Measurements from ENCODE around the gene MAGEA12.
"Not testable (repeated sequence)": the region's sequence is repeated elsewhere in the genome, so short reads cannot be mapped to it uniquely, and the experiment has no call there.

The MAGEA12 gene

GRCh38 chrX:152733261-152733975 is at the start of gene MAGEA12, which contains the start of gene CSAG1:
Gene MAGEA12, plus strand, starts transcription at chrX:152733757. Its CDS starts 2,405 bp downstream, at chrX:152736162.
Gene CSAG1, minus strand, starts transcription at chrX:152733721. Its CDS starts 1,261 bp downstream, at chrX:152732460.
- no peak within 1 kb of the TSS for H3K9ac ChIP-seq (ENCODE audit: low read length in 2 of 2)
- H3K4me1 ChIP-seq (ENCODE audit: control insufficient read depth, insufficient read depth, low read length), result no peaks in the 10 kb centered on the region
- no peak within 1 kb of the TSS for H3K4me3 ChIP-seq (ENCODE audit: low read length in 2 of 2)
- H3K36me3 ChIP-seq (ENCODE audit: control insufficient read depth in 2 of 2, insufficient read depth in 2 of 2, low read length in 2 of 2), result no peaks in the 10 kb centered on the region
- H3K27ac ChIP-seq (ENCODE audit: low read length), result no peak within 1 kb of the TSS
- no peaks in the 10 kb centered on the region for H3K9me3 ChIP-seq (ENCODE audit: control insufficient read depth in 2 of 2, low read length in 2 of 2)
- H3K27me3 ChIP-seq (ENCODE audit: control insufficient read depth in 1 of 2, insufficient read depth in 2 of 2, low read length in 2 of 2), result peaks cover 0 to 2% of the 10 kb centered on the region in 2 donors

GRCh38 chrX:152697952-152698931 is 35.3 kb upstream of the MAGEA12 start, which contains the start of gene MAGEA3:
Gene MAGEA3, plus strand, starts transcription at chrX:152698794. Its CDS starts 2,039 bp downstream, at chrX:152700833.
- H3K9me3 ChIP-seq (ENCODE audit: control insufficient read depth in 2 of 2, low read length in 2 of 2); H3K9ac ChIP-seq (ENCODE audit: low read length in 2 of 2); H3K4me3 ChIP-seq (ENCODE audit: low read length in 2 of 2); H3K36me3 ChIP-seq (ENCODE audit: control insufficient read depth in 2 of 2, insufficient read depth in 2 of 2, low read length in 2 of 2); H3K27me3 ChIP-seq (ENCODE audit: control insufficient read depth in 1 of 2, insufficient read depth in 2 of 2, low read length in 2 of 2); H3K27ac ChIP-seq (ENCODE audit: low read length); H3K4me1 ChIP-seq (ENCODE audit: control insufficient read depth, insufficient read depth, low read length): not testable (repeated sequence)

DNA sequence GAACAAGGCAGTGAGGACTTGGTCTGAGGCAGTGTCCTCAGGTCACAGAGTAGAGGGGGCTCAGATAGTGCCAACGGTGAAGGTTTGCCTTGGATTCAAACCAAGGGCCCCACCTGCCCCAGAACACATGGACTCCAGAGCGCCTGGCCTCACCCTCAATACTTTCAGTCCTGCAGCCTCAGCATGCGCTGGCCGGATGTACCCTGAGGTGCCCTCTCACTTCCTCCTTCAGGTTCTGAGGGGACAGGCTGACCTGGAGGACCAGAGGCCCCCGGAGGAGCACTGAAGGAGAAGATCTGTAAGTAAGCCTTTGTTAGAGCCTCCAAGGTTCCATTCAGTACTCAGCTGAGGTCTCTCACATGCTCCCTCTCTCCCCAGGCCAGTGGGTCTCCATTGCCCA is 33.2 kb upstream of the MAGEA12 start:
- not testable (repeated sequence) for H3K4me3 ChIP-seq (ENCODE audit: low read length in 2 of 2); H3K27ac ChIP-seq (ENCODE audit: low read length); H3K9ac ChIP-seq (ENCODE audit: low read length in 2 of 2); H3K9me3 ChIP-seq (ENCODE audit: control insufficient read depth in 2 of 2, low read length in 2 of 2); H3K27me3 ChIP-seq (ENCODE audit: control insufficient read depth in 1 of 2, insufficient read depth in 2 of 2, low read length in 2 of 2); H3K36me3 ChIP-seq (ENCODE audit: control insufficient read depth in 2 of 2, insufficient read depth in 2 of 2, low read length in 2 of 2); H3K4me1 ChIP-seq (ENCODE audit: control insufficient read depth, insufficient read depth, low read length)

DNA sequence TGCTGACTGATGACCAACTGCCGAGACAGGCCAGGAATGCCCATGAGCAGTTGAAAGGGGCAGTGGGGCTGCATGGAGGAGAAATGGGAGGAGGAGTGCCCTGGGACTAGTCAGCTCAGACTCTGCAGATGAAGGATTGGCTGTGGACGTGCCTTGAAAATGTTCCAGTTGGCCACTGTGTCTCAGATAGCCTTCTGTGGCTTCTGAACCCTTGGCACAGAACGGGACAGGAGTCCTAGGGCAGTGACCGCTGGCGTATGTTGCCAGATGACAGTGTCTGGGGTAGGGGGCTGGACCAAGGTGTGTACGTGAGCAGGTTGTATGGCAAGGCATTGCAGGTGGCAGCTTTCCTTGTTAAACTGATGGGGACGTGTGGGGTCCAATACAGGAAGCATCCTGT is 27.1 kb upstream of the MAGEA12 start:
- not testable (repeated sequence) for H3K27ac ChIP-seq (ENCODE audit: low read length)

GRCh38 chrX:152709173-152709572 is 24.4 kb upstream of the MAGEA12 start, which contains the start of gene CSAG2:
Gene CSAG2, minus strand, starts transcription at chrX:152709273. Its CDS starts 161 bp downstream, at chrX:152709112.
- not testable (repeated sequence) for H3K4me1 ChIP-seq (ENCODE audit: control insufficient read depth, insufficient read depth, low read length); H3K27ac ChIP-seq (ENCODE audit: low read length); H3K9me3 ChIP-seq (ENCODE audit: control insufficient read depth in 2 of 2, low read length in 2 of 2); H3K27me3 ChIP-seq (ENCODE audit: control insufficient read depth in 1 of 2, insufficient read depth in 2 of 2, low read length in 2 of 2); H3K9ac ChIP-seq (ENCODE audit: low read length in 2 of 2); H3K36me3 ChIP-seq (ENCODE audit: control insufficient read depth in 2 of 2, insufficient read depth in 2 of 2, low read length in 2 of 2); H3K4me3 ChIP-seq (ENCODE audit: low read length in 2 of 2)

More for the DNA sequence above, 27.1 kb upstream of the MAGEA12 start:
- H3K4me3 ChIP-seq (ENCODE audit: low read length in 2 of 2); H3K9ac ChIP-seq (ENCODE audit: low read length in 2 of 2); H3K27me3 ChIP-seq (ENCODE audit: control insufficient read depth in 1 of 2, insufficient read depth in 2 of 2, low read length in 2 of 2); H3K36me3 ChIP-seq (ENCODE audit: control insufficient read depth in 2 of 2, insufficient read depth in 2 of 2, low read length in 2 of 2); H3K9me3 ChIP-seq (ENCODE audit: control insufficient read depth in 2 of 2, low read length in 2 of 2); H3K4me1 ChIP-seq (ENCODE audit: control insufficient read depth, insufficient read depth, low read length): not testable (repeated sequence)

- not testable (repeated sequence) for H3K27ac ChIP-seq (ENCODE audit: low read length); H3K27me3 ChIP-seq (ENCODE audit: control insufficient read depth in 1 of 2, insufficient read depth in 2 of 2, low read length in 2 of 2); H3K4me3 ChIP-seq (ENCODE audit: low read length in 2 of 2); H3K4me1 ChIP-seq (ENCODE audit: control insufficient read depth, insufficient read depth, low read length); H3K9ac ChIP-seq (ENCODE audit: low read length in 2 of 2); H3K36me3 ChIP-seq (ENCODE audit: control insufficient read depth in 2 of 2, insufficient read depth in 2 of 2, low read length in 2 of 2); H3K9me3 ChIP-seq (ENCODE audit: control insufficient read depth in 2 of 2, low read length in 2 of 2)
These were observed 20.4 kb upstream of the MAGEA12 start for GRCh38 chrX:152713195-152713594.

DNA sequence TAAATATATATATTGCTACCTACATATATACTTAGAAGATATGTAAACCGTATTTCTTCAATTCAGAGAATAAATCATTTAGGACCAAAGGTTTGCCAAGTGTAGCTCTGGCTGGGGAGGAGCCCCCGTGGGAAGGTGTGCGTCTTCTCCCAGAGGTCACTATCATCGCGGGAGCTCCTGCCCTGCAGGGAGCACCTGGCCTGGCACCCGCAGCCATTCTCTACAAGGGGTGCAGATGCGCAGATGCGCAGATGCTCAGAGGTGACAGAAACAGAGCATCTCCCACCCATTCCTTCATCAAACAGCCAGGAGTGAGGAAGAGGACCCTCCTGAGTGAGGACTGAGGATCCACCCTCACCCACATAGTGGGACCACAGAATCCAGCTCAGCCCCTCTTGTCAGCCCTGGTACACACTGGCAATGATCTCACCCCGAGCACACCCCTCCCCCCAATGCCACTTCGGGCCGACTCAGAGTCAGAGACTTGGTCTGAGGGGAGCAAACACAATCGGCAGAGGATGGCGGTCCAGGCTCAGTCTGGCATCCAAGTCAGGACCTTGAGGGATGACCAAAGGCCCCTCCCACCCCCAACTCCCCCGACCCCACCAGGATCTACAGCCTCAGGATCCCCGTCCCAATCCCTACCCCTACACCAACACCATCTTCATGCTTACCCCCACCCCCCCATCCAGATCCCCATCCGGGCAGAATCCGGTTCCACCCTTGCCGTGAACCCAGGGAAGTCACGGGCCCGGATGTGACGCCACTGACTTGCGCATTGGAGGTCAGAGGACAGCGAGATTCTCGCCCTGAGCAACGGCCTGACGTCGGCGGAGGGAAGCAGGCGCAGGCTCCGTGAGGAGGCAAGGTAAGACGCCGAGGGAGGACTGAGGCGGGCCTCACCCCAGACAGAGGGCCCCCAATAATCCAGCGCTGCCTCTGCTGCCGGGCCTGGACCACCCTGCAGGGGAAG is 19.5 kb upstream of the MAGEA12 start, which contains the start of gene MAGEA2B:
Gene MAGEA2B, plus strand, starts transcription at position 814 of the 973 bp plus-strand sequence. CDS start 2,479 bp downstream, outside the sequence.
- H3K9me3 ChIP-seq (ENCODE audit: control insufficient read depth in 2 of 2, low read length in 2 of 2); H3K27me3 ChIP-seq (ENCODE audit: control insufficient read depth in 1 of 2, insufficient read depth in 2 of 2, low read length in 2 of 2); H3K4me3 ChIP-seq (ENCODE audit: low read length in 2 of 2); H3K9ac ChIP-seq (ENCODE audit: low read length in 2 of 2); H3K4me1 ChIP-seq (ENCODE audit: control insufficient read depth, insufficient read depth, low read length); H3K27ac ChIP-seq (ENCODE audit: low read length); H3K36me3 ChIP-seq (ENCODE audit: control insufficient read depth in 2 of 2, insufficient read depth in 2 of 2, low read length in 2 of 2): not testable (repeated sequence)

- no peak overlapping the region for H3K9ac ChIP-seq (ENCODE audit: low read length in 2 of 2)
- H3K4me1 ChIP-seq (ENCODE audit: control insufficient read depth, insufficient read depth, low read length), result no peaks in the 10 kb centered on the region
These were observed 8.1 kb upstream of the MAGEA12 start for GRCh38 chrX:152725409-152725808.

DNA sequence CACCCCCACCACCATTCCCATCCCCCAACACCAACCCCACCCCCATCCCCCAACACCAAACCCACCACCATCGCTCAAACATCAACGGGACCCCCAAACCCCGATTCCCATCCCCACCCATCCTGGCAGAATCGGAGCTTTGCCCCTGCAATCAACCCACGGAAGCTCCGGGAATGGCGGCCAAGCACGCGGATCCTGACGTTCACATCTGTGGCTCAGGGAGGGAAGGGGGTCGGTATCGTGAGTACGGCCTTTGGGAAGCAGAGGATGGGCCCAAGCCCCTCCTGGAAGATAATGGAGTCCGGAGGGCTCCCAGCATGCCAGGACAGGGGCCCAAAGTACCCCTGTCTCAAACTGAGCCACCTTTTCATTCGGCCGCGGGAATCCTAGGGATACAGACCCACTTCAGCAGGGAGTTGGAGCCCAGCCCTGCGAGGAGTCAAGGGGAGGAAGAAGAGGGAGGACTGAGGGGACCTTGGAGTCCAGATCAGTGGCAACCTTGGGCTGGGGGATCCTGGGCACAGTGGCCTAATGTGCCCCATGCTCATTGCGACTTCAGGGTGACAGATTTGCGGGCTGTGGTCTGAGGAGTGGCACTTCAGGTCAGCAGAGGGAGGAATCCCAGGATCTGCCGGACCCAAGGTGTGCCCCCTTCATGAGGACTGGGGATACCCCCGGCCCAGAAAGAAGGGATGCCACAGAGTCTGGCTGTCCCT is 744 bp downstream of the MAGEA12 start:
- H3K36me3 ChIP-seq (ENCODE audit: control insufficient read depth in 2 of 2, insufficient read depth in 2 of 2, low read length in 2 of 2); H3K27ac ChIP-seq (ENCODE audit: low read length); H3K9me3 ChIP-seq (ENCODE audit: control insufficient read depth in 2 of 2, low read length in 2 of 2); H3K9ac ChIP-seq (ENCODE audit: low read length in 2 of 2); H3K27me3 ChIP-seq (ENCODE audit: control insufficient read depth in 1 of 2, insufficient read depth in 2 of 2, low read length in 2 of 2); H3K4me1 ChIP-seq (ENCODE audit: control insufficient read depth, insufficient read depth, low read length); H3K4me3 ChIP-seq (ENCODE audit: low read length in 2 of 2): not testable (repeated sequence)

More at GRCh38 chrX:152725409-152725808, 8.1 kb upstream of the MAGEA12 start:
- Histone ChIP-seq H3K36me3 (ENCODE audit: control insufficient read depth in 2 of 2, insufficient read depth in 2 of 2, low read length in 2 of 2) (no peaks in the 10 kb centered on the region), H3K27ac (ENCODE audit: low read length) (no peak overlapping the region), H3K27me3 (ENCODE audit: control insufficient read depth in 1 of 2, insufficient read depth in 2 of 2, low read length in 2 of 2) (no peaks in the 10 kb centered on the region), H3K4me3 (ENCODE audit: low read length in 2 of 2) (no peak overlapping the region), H3K9me3 (ENCODE audit: control insufficient read depth in 2 of 2, low read length in 2 of 2) (no peaks in the 10 kb centered on the region)

All from stomach smooth muscle (tissue), 2 donors.